Measurements from ENCODE around the gene EDDM13.

The EDDM13 gene

DNA sequence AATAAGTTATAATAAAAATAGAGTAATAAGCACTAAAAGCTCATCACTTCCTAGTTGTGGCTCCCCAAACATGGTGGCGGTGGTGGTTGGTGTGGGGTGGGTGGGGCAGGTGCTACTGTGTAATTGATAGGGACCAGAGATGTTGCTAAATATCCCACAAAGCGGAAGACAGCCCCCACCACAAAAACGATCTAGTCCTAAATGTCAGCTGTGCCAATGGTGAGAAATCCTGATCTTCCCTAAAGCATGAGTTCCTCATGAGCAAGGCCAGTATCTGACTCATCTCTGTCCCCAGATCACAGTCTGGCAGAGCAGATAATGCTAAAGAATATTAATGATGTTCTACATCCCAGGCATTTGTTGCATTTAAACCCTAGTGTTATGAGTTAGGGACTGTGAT is 1.9 kb upstream of the EDDM13 start:
- in situ Hi-C loops (cut with MboI; ENCODE audit: low sequenced_read_pairs, unreplicated experiment), result no loop called here
- DNase-seq (ENCODE audit: low spot score), result no peak
- TF ChIP-seq CTCF (IDR thresholded peaks at IDR 0.05; ENCODE audit: borderline replicate concordance, control extremely low read depth, extremely low read depth, insufficient read depth, missing control alignments), result no peak

- DNase-seq (ENCODE audit: low spot score), result no peak
- in situ Hi-C loops (cut with MboI; ENCODE audit: low sequenced_read_pairs, unreplicated experiment), result no loop called here
- no peak for TF ChIP-seq CTCF (IDR thresholded peaks at IDR 0.05; ENCODE audit: borderline replicate concordance, control extremely low read depth, extremely low read depth, insufficient read depth, missing control alignments)
These were observed 1.4 kb upstream of the EDDM13 start for GRCh38 chr19:56271151-56271550.

DNA sequence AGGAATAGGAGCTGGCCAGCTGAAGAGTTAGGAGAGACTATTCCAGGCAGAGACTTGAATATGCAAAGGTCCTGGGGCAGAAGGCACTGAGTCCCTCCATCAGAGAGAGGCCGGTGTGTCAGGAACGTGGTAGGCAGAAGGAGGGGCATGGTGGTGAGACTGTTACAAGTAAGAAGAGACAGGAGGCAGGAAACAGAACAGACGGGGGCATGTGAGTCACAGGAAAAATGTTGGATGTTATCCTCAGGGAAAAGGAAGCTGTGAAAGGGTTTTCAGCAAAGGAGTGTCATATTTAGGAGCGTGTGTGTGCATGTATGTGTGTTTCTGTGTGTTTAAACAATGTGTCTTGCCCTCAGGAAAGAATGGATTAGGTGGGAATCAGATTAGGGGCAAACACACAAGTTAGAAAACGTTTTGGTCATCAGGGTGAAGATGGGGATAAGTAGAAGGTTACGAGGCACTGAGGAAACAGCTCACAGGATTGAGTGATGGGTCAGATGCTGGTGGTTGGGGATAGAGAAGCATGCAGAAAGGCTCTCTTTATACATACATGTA is 1.1 kb downstream of the EDDM13 start:
- in situ Hi-C loops (cut with MboI; ENCODE audit: low sequenced_read_pairs, unreplicated experiment), result no loop called here
- DNase-seq (ENCODE audit: low spot score), result no peak
- no peak for TF ChIP-seq CTCF (IDR thresholded peaks at IDR 0.05; ENCODE audit: borderline replicate concordance, control extremely low read depth, extremely low read depth, insufficient read depth, missing control alignments)

DNA sequence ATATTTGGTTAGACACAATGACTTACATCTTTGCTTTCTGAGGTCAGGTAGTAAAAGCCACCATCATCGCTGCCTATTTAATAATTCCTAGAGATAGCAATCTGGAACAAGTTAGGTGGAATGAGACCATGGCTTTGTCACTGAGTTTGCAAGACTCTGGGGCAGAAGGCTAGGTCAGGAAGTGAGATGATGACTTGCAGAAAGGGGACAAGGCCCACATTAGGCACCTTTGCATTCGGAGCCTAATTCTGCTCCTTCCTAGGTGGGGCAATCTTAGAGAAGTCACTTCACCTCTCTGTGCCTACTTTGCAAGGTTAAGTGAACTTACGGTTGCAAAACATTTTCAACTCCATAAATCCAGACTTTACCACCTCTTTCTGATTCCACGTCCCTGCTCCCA is 10.3 kb downstream of the EDDM13 start:
- no peak for DNase-seq (ENCODE audit: low spot score)
- no peak for TF ChIP-seq CTCF (IDR thresholded peaks at IDR 0.05; ENCODE audit: borderline replicate concordance, control extremely low read depth, extremely low read depth, insufficient read depth, missing control alignments)
- in situ Hi-C loops (cut with MboI; ENCODE audit: low sequenced_read_pairs, unreplicated experiment), result no loop called here

- in situ Hi-C loops (cut with MboI; ENCODE audit: low sequenced_read_pairs, unreplicated experiment), result no loop called here
- DNase-seq (ENCODE audit: low spot score), result no peak
- no peak for TF ChIP-seq CTCF (IDR thresholded peaks at IDR 0.05; ENCODE audit: borderline replicate concordance, control extremely low read depth, extremely low read depth, insufficient read depth, missing control alignments)
These were observed 12.2 kb downstream of the EDDM13 start for GRCh38 chr19:56284746-56285145.

DNA sequence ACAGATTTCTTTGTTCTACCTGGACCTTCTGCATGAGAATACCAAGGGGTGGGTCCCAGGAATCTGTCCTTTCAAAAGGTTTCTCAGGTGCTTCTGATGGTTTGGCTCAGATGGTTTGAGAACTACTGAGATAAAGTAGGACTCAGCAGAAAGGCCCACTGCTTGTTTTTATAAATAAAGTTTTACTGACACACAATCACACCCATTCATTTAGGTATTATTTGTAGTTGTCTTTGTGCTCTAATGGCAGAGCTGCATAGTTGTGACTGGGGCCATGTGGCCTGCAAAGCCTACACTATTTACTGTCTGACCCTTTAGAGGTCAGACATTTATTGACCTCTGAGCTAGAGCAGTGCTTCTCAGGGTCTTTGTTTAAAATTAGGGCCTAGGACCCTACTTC is 17.6 kb downstream of the EDDM13 start:
- in situ Hi-C loops (cut with MboI; ENCODE audit: low sequenced_read_pairs, unreplicated experiment), result no loop called here
- no peak for DNase-seq (ENCODE audit: low spot score)
- TF ChIP-seq CTCF (IDR thresholded peaks at IDR 0.05; ENCODE audit: borderline replicate concordance, control extremely low read depth, extremely low read depth, insufficient read depth, missing control alignments), result no peak

DNA sequence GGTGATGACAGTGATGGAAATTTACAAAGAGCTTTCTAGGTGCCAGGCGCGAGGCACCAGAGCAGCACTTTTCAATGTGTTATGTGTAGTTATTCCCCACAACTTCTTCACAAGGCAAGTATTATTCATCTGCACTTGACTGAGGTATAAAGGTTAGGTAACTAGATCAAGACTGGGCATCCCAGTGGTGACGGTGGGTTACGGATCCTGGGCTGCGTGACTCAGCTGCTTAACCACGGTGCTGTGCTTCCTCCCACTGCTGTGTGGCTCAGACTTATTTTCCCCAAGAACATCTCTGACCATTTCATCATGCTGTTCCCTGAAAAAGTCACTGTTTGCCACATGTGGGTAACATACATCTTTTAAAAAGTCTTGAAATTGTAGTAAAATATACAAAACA is 19.3 kb downstream of the EDDM13 start:
- DNase-seq (ENCODE audit: low spot score), result no peak
- TF ChIP-seq CTCF (IDR thresholded peaks at IDR 0.05; ENCODE audit: borderline replicate concordance, control extremely low read depth, extremely low read depth, insufficient read depth, missing control alignments), result no peak
- in situ Hi-C loops (cut with MboI; ENCODE audit: low sequenced_read_pairs, unreplicated experiment), result no loop called here
